GM18868 (cell line): Measurements from ENCODE around the gene C20orf173.
A peak's percentile ranks its signal among the peaks of the same experiment; 100 is the strongest.
"Not testable (repeated sequence)": the region's sequence is repeated elsewhere in the genome, so short reads cannot be mapped to it uniquely, and the experiment has no call there.

Experiments used
- ATAC-seq: cut with Tn5 transposase; IDR thresholded peaks from one replicate; pipeline ENCODE4 v1.9.1; 2021; ENCODE audit warnings: mild to moderate bottlenecking, moderate library complexity; ENCODE audit not compliant: unreplicated experiment

Gene C20orf173

DNA sequence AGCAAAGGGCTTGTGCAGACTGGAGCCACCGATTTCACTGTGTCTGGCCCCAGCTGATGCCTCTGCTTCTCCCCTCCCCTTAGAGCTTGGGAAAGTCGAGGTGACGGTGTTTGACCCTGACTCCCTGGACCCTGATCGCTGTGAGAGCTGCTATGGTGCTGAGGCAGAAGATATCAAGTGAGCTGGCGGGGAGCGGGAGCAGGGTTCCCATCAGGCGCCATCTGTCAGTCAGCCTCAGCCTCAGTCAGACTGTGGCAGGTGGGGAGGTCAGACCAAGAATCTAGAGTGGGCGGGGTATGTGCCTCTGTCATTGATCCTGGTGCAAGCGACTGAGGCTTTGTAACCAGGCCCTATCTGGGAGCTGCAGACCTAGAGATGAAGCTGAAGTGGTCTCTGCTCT is 17.9 kb upstream of the C20orf173 start:
- no peak for ATAC-seq

DNA sequence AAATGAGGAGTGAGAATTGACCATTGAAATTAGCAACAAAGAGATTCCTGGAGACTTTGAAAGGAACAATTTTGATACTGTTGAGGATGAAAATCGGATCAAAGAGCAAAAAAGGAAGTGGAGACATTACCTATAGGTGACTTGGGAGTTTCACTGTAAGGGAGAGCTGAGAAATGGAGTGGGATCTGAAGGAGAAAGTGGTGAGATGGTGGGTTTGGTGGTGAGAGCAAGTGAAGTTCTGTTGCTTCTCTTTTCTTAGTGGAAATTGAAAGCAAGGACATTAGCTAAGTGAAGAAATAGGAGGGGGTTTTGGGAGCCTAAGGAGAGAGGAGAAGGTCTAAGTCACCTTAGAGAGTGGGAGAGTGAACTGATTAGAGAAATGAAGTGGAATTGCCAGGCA is 16.7 kb upstream of the C20orf173 start:
- no peak for ATAC-seq

DNA sequence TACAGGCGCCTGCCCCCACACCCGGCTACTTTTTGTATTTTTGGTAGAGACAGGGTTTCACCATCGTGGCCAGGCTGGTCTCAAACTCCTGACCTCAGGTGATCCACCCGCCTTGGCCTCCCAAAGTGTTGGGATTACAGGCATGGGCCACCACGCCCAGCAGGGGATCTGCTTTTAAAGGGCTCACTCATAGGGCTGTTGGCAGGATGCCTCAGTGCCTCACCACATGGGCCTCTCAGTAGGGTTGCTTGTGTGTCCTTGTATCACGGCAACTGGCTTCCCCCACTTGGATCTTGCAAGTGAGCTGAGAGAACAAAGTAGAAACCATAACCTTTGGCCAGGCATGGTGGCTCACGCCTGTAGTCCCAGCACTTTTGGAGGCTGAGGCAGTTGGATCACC is 15.5 kb upstream of the C20orf173 start:
- not testable (repeated sequence) for ATAC-seq

DNA sequence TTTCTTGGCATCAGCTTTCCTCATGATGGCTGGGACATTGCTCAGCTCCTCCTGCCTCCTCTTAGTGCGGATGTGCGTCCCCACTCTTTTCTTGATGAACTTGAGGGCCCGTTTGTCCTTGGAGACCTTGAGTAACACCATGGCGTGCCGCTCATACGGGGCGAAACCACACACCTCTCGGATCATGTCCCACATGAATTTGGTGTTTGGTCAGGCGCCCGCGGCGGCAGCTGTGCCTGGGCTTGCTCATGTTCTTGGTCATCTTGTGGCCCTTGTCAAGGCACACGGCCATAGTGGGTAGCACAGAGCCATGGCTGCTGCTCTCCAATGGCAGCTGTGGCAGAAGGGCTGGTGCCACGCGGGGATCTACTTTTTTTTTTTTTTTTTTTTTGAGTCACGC is 15.0 kb upstream of the C20orf173 start:
- ATAC-seq: no peak

DNA sequence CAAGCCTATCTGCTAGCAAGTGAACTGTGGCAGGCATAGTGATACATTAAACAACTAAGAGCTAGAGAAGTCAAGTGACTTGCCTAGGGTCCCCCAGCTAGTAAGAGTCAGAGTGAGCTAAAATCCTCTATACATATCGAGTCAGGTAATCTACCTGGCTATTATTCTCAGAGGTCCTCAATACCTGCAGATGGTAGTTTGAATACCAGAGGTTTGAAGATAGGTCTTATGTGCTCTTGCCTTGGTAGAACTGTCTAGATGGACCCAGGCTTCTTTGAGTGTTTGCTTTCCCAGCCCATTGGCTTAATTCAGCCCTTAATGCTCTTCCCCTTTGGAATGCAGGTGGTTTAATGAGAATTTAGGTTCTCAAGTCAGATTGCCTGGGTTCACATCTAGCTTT is 13.5 kb upstream of the C20orf173 start:
- ATAC-seq: no peak

DNA sequence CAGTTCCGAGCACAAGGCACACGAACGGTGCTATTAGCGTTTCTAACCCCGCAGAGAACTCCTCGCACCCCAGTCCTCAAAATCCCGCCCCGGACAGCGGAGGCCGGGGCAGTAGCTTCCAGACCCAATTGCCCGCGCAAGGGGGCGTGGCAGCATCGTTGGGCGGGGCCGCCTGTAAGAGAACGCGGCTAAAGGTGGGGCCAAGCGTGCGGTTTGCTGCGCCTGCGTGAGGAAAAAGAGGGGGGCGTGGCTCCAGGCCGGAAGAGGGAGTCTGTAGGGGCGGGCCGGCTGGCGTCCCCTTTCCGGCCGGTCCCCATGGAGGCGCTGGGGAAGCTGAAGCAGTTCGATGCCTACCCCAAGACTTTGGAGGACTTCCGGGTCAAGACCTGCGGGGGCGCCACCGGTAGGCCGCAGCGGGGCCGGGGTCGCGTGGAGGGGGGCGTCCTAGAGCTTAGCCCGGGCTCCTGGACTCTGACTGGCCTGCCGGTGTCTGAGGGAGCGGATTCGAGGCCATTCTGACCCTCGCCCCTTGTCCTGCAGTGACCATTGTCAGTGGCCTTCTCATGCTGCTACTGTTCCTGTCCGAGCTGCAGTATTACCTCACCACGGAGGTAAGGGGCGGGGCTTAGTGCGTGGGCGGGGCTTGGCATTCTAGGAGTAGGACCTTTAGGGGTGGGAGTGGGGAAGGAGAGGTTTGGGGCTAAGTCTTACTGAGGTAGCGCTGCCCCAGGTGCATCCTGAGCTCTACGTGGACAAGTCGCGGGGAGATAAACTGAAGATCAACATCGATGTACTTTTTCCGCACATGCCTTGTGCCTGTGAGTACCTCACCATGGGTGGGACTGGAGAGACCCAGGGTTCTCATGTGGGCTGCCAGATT is 12.6 kb upstream of the C20orf173 start, which contains the start of gene ERGIC3:
Gene ERGIC3, plus strand, starts transcription at position 296 of the 880 bp plus-strand sequence. Its CDS starts 20 bp downstream, at position 316.
- ATAC-seq: peak; percentile 95

DNA sequence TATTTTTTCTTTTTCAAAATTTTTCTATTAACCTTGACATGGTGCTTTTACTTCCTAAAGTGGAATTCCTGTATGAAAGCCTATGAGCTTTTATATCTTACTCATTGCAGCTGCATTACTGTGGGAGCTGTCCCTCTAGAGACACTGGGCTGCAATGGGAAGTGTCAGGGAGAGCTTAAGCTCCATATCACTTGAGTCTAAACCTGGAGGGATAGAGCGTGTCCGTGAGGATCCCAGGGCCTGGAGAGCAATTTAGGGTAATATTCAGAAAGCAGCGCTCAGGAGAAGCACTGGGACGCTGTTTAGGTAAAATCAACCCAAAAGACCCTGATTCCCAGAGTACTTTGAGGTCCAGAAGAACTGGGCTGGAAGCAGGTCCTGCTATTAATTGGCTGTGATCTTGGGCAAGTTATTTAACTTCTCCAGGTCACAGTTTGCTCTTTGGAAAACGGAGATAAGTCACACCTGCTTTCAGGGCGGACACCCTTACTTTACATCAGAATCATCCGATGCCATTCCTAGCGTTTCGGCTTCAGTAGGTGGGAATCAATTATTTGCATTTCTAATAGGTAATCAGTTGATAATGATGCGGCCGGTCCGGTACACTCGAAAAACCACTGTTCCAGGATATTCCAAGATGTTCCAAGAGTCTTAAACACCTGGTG is 11.8 kb upstream of the C20orf173 start:
- no peak for ATAC-seq

DNA sequence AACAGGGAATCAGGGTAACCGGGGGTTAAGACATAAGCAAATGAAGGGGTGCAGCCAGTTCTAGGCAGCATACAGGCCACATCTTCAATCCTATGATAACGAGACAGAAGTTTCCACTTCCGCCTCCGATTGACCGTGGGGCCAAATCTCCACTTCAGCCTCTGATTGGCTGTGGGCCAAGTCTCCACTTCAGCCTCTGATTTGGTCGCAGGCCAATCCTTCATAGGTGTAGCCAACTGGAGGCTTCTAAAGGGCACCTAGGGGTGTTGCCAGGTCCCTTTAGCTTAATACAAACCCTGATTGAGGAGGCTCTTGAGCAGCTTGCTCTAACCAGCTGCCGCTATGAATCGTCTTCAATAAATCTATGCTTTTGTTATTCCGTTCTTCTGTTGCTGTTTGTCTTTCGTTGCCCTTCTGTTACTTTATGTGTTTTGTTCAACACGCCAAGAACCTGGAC is 10.3 kb upstream of the C20orf173 start:
- ATAC-seq: no peak

DNA sequence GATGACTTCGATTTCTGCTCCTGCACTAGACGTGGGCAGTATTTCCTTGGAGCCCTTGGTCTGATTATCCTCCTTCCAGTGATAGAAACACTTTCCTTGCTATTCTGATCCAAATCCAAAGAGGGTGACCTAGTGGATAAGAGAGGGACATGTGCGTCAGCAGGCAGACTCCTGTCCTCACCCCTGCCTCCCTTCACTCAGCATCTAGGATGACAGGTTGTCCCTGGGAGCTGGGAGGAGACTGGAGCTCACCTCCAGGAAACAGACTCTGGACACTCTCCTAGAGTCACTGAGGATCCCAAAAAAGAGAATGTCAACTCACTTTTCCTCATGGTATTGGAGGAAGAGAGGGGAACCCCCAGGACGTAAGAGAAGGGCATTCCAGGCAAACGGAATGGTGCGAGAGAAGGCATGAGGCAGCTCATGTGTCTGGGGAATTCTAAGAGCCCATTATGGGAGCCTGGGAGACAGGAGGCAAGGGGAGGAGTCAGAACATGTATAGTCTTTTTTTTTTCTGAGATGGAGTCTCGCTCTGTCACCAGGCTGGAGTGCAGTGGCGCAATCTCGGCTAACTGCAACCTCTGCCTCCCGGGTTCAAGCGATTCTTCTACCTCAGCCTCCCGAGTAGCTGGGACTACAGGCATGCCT is 2.2 kb downstream of the C20orf173 start:
- ATAC-seq: no peak

DNA sequence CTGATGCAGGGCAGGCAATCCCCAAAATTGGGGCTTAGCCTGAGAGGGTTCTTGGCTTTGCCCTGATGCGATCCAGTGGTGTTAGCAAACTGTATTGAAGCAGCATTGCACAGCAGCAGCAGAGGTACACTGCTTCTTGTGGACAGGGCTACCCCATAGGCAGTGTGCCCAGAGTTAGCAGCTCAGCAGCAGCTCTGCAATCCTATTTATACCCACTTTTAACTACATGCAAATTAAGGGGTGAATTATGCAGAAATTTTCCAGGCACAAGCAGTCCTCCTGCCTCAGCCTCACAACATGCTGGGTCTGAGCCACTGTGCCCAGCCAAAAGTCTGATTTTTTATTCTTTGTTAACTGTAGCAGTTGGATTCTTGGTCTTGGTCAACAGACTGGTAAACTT is 3.8 kb downstream of the C20orf173 start:
- no peak for ATAC-seq

DNA sequence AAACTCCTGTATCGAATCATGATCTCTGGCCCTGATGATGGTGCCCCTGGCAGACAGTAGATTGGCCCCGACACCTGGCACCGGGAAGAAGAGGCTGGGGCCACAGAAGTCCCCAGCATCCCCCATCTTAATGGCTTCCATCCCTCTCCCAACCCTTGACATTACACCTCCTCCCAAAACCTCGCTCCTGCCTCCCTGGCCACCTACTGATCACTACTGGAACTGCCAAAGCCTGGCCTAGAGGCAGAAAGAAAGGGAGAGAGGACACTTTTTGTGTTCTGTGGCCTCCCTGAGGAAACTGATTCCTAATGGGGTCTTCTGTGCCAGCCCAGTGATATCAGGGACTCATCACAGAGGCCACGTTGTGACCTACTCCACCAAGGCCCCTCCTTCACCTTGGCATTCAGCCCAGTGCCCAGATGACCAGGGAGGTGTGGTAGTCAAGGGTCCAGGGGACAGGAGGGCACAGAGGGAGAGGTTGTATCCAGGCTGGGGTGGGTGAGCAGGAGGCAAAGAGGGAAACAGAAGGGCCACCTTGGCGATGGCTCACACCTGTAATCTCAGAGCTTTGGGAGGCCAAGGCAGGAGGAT is 6.1 kb downstream of the C20orf173 start:
- ATAC-seq: no peak

DNA sequence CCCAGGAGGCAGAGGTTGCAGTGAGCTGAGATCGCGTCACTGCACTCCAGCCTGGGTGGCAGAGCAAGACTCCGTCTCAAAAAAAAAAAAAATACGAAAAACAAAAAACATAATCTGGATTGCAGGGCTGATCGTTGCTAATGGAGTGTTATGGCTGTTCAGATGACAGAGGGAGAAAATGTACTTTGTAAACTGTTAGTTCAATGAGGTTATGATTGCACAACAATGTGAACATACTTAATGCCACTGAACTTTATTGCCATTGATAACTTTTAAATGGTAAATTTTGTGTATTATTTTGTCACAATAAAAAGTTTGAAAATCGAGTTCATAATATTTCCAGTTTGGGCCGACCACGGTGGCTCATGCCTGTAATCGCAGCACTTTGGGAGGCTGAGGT is 10.5 kb downstream of the C20orf173 start:
- ATAC-seq: no peak

DNA sequence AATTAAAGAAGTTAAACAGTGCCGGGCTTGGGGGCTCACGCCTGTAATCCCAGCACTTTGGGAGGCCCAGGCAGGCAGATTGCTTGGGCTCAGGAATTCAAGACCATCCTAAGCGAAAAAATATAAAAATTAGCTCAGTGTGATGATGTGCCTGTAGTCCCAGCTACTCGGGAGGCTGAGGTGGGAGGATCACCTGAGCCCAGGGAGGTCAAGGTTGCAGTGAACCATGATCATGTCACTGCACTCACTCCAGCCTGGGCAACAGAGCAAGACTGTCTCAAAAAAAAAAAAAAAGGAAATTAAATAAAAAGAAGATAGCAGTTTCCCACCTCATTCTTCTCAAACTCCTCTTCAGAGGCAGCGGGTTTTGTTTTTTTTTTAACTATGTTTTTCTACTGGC is 11.7 kb downstream of the C20orf173 start:
- ATAC-seq: not testable (repeated sequence)

DNA sequence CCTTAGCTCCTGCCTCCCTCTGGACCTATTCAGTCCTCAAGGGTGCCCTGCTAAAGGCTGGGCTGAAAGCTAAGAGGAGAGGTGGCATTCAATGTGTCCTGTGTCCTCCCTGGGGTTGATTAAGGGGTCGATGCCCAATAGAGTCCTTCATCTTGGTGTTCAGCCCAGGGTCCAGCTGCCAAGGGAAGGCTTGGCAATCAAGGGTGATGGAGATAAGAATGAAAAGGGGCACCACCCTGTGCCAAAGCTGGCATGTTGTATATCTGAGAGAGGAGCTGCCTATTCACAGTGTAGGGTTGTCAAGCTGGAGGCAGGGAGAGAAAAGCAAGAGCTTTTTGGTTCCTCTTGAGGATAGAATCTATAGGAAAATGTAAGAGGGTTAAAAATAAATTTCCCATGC is 12.3 kb downstream of the C20orf173 start:
- no peak for ATAC-seq

DNA sequence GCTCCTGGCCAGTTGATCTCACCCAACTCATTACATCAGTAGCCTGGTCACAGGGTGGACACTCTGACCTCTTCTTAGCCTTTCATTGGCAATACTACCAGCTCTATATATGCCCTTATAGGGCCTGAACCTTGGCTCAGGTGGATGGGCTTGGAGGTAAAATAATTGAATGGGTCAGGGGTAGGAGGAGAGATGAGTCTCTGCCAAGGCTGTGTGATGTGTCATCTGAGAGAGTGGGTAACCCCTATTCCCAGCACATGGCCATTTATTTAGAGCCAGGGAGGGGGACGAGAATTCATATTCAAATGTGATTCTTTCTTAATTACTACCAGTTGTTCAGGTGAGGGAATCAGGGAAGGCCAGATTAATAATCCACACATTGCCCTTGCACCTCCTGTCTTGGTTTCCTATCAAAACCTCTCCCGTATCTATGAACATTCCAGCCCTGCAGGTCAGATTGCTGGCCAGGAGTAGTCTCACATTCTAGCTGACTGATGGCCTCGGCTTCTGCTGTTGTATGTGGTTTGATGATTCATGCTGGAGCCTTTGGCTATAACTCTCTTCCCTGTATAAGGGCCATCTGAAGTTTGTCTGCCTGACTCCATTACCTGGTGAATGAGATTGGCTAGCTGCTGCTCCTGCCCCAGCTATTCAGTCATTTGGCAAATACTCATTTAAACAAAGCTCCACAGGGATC is 13.4 kb downstream of the C20orf173 start:
- ATAC-seq: no peak

DNA sequence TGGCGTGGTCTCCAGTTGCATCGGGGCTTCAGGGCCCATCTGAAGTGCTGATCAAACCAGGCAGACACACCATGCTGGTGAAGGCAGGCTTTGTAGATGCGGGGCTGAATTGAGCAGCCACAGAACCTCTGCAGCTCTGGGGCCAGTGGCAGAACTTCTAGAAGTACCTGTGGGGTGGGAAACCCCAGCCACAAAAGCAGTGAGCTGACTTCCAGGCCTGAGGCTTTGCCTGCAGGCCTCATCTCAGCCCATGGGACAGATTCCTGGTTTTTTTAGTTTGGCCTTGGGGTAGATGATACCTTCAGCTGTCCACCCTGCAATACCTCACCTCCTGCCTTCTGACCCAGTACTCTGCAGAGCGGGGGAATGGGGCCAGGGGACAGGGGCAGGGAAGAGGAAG is 14.1 kb downstream of the C20orf173 start:
- no peak for ATAC-seq

DNA sequence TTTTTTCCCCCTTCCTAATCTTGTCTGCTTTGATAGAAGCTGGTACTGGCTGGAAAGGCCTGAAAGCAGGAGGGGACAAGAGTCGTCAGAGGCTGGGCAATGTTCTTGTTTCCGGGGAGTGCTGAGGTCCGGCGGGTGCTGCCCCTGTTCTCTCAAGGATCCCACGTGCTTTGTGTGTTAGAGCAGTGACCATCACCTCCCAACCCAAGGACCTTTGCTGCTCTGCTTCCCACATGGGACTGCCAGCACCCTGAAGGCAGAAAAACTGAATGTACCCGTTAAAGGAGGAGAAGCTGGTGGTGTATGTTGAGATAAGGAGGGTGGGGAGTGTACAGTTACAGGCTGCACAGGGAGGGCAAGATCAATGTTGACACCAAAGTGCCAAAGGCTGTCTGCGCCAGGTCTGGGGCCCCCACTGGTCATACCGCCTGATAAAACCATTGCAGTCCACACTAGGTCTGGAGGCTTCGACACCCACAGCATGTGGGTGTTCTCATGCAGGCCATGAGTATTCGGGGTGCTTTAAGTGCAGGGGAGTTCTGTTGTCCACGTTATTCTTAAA is 15.0 kb downstream of the C20orf173 start:
- no peak for ATAC-seq

DNA sequence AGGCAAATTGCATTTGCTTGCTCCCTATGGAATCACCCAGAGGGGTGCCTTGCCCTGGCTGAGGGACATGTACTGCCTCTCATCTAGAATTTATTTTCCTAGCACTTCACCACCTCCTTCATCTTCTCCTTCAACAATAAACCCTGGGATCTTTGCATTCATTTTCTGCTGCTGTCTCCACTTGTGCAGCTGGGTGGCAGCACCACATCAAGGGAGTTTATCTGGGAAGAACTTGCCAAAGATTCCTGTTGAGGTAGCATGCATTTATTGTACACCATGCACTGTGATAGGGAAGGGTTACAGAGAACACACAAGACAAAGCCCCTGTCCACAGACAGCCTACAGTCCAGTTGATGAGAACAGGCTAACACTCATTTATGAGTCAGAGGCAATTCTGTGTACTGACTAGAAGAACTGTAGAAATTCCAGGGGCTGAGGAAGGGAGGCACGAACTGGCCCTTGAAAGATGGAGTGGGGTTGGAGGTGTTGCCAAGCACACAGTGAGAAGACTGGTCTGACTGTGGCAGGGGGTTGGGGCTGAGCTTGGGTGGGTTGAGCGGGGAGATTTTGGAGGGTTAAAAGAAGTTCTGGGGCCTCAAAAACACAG is 17.5 kb downstream of the C20orf173 start:
- no peak for ATAC-seq

DNA sequence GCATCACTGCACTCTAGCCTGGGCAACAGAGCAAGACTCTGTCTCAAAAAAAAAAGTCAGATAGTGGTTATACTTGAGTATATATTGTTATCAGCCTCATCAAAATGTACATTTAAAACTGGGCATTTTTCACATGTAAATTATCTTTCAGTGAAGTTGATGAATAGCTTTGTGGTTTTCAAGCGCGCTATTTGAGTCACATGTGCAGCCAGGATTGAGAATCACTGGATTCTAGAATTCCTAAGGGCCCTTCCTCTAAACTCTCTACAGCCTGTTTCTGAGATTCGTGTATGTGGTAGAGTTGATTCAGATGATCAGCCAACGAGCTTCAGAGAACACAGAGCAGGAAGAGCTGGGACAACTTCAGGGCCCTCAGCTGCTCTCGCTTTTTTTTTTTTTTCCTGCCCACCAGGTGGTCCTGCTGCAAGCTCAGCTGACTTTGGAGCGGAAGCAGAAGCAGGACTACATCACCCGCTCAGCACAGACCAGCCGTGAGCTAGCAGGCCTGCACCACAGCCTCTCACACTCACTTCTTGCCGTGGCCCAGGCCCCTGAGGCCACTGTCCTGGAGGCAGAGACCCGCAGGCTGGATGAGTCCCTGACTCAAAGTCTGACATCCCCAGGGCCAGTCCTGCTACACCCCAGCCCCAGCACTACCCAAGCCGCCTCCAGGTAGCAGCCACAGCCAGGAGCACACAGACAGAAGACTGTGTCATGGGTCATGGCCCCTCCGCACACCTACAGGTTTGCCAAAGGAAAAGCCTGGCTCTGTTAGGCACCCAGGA is 18.3 kb downstream of the C20orf173 start:
- no peak for ATAC-seq
